Coronary artery (tissue), 2 donors: ENCODE measurements around the gene SLC27A5.
A peak's percentile ranks its signal among the peaks of the same experiment; 100 is the strongest.
"Not testable (repeated sequence)": the region's sequence is repeated elsewhere in the genome, so short reads cannot be mapped to it uniquely, and the experiment has no call there.

Experiments
- DNase-seq: peaks from one replicate; pipeline ENCODE4 v3.0.0-alpha.2; 2017; ENCODE audit warnings: low spot score
- H3K27ac ChIP-seq, 2 donors: fragments of 200-600 bp; sonication (generic); one replicate each; pipeline ENCODE4 v1.5.1; 2016 to 2019
- H3K4me3 ChIP-seq: fragments of 200-600 bp; sonication (generic); 2 replicates; pipeline ENCODE4 v1.5.1; 2016; ENCODE audit warnings: mild to moderate bottlenecking, moderate library complexity
- CTCF ChIP-seq: fragments of 200-600 bp; sonication (generic); IDR thresholded peaks from one replicate; pipeline ENCODE4 v1.5.1; 2019; ENCODE audit warnings: antibody characterized with exemption

SLC27A5 gene

GRCh38 chr19:58474291-58474996 lies 37.3 kb downstream of the SLC27A5 start:
- no peak for DNase-seq
- Histone ChIP-seq H3K27ac (peak overlapping the region in 1 of 2 donors; percentile 93), H3K4me3 (no peak overlapping the region)
- TF ChIP-seq CTCF, result no peak

- DNase-seq, result no peak
- no peak for TF ChIP-seq CTCF
- no peak overlapping the region for H3K27ac ChIP-seq
- no peak overlapping the region for H3K4me3 ChIP-seq
Observed at GRCh38 chr19:58473775-58474174, 38.0 kb downstream of the SLC27A5 start.

GRCh38 chr19:58471736-58472135 lies 40.1 kb downstream of the SLC27A5 start:
- no peak for DNase-seq
- H3K4me3 ChIP-seq, result no peak overlapping the region
- no peak for TF ChIP-seq CTCF

GRCh38 chr19:58470837-58471543 lies 40.8 kb downstream of the SLC27A5 start:
- H3K4me3 ChIP-seq, DNase-seq, H3K27ac ChIP-seq: not testable (repeated sequence)

More at GRCh38 chr19:58471736-58472135, 40.1 kb downstream of the SLC27A5 start:
- no peak overlapping the region for H3K27ac ChIP-seq

- DNase-seq, result no peak
Observed at GRCh38 chr19:58469241-58470013, 42.4 kb downstream of the SLC27A5 start.

GRCh38 chr19:58468216-58468839 lies 43.5 kb downstream of the SLC27A5 start:
- no peak for TF ChIP-seq CTCF
- Histone ChIP-seq H3K27ac (no peak overlapping the region), H3K4me3 (peak overlapping the region; percentile 82)
- no peak for DNase-seq

More at GRCh38 chr19:58469241-58470013, 42.4 kb downstream of the SLC27A5 start:
- Histone ChIP-seq H3K4me3 (no peak overlapping the region), H3K27ac (no peak overlapping the region)
- TF ChIP-seq CTCF, result no peak
